H1 (cell line): Measurements from ENCODE around the gene NDUFS8. TPM values are rescaled to one million over a fixed set of nuclear protein-coding genes. Genes with fewer than 3 reads are reported as not detected.

Experiments
- CTCF ChIA-PET: fragments of 300-600 bp; sonication (Branson Sonifier 250); formaldehyde crosslinking; loops from one replicate; lab custom pipeline; 2021; ENCODE audit not compliant: partially characterized antibody; lab: Charles Lee
- POLR2A ChIA-PET: fragments of 300-600 bp; sonication (Branson Sonifier 250); formaldehyde crosslinking; loops from one replicate; lab custom pipeline; 2021; ENCODE audit warnings: inconsistent platforms; ENCODE audit not compliant: partially characterized antibody; lab: Charles Lee
- DNase-seq, 2 experiments: peaks; one replicate each; pipeline versions ENCODE4 v3.0.0 to v3.0.0-alpha.2; 2010 to 2022; ENCODE audit warnings: low spot score in 2 of 2, low read depth in 1 of 2, mixed read lengths in 1 of 2
- FAIRE-seq: peaks from 2 replicates; lab custom pipeline; 2011; peaks lifted over from hg19 to GRCh38; lab: Jason Lieb, UNC
- H2AFZ ChIP-seq: 2 replicates; pipeline ENCODE4 v1.8.1; 2012; ENCODE audit warnings: low read length, inconsistent platforms
- H2AK5ac ChIP-seq: 2 replicates; pipeline ENCODE4 v1.6.1; 2013; ENCODE audit warnings: low read depth, low read length
- H2BK120ac ChIP-seq: replicated peaks from 2 replicates; pipeline ENCODE3; 2013; ENCODE audit warnings: low read depth, low read length, inconsistent platforms
- H2BK12ac ChIP-seq: 2 replicates; pipeline ENCODE4 v1.6.1; 2013; ENCODE audit warnings: low read depth, low read length
- H2BK15ac ChIP-seq: 2 replicates; pipeline ENCODE4 v1.6.1; 2013; ENCODE audit warnings: low read length
- H2BK20ac ChIP-seq: 2 replicates; pipeline ENCODE4 v1.6.1; 2013; ENCODE audit warnings: low read length
- H2BK5ac ChIP-seq: 2 replicates; pipeline ENCODE4 v1.6.1; 2013; ENCODE audit warnings: low read depth, low read length
- H3K14ac ChIP-seq: 2 replicates; pipeline ENCODE4 v1.6.1; 2013; ENCODE audit warnings: inconsistent platforms; ENCODE audit not compliant: insufficient read length
- H3K18ac ChIP-seq: 2 replicates; pipeline ENCODE4 v1.6.1; 2013; ENCODE audit warnings: low read length; ENCODE audit errors: extremely low read depth
- H3K23ac ChIP-seq: 2 replicates; pipeline ENCODE4 v1.6.1; 2013; ENCODE audit warnings: inconsistent platforms; ENCODE audit not compliant: insufficient read length
- H3K23me2 ChIP-seq: 2 replicates; pipeline ENCODE4 v1.6.1; 2013; ENCODE audit warnings: low read depth, low read length
- H3K27ac ChIP-seq: 2 replicates; pipeline ENCODE4 v1.6.1; 2011; ENCODE audit warnings: low read depth, low read length, inconsistent platforms
- H3K27me3 ChIP-seq, 4 experiments: replicated peaks in 1 of 4; 1 replicate in 1 of 4; 2 replicates in 3 of 4; pipeline versions ENCODE4 v1.6.1 to v1.8.1; 2011 to 2013; ENCODE audit warnings: low read length in 3 of 4, mild to moderate bottlenecking in 3 of 4, inconsistent platforms in 2 of 4, mixed read lengths in 2 of 4, moderate library complexity in 1 of 4; ENCODE audit not compliant: control insufficient read depth in 3 of 4, insufficient read depth in 3 of 4; ENCODE audit errors: extremely low read depth in 1 of 4
- H3K36me3 ChIP-seq, 4 experiments: 2 replicates each; pipeline versions ENCODE4 v1.6.1 to v1.8.1; 2011 to 2013; ENCODE audit warnings: mild to moderate bottlenecking in 4 of 4, low read length in 3 of 4, moderate library complexity in 2 of 4, control low read depth in 1 of 4, inconsistent platforms in 1 of 4; ENCODE audit not compliant: insufficient read depth in 4 of 4, control insufficient read depth in 2 of 4
- H3K4ac ChIP-seq: replicated peaks from 2 replicates; pipeline ENCODE3; 2013; ENCODE audit warnings: low read length, low read depth, mixed read lengths, inconsistent platforms; ENCODE audit not compliant: insufficient read length
- H3K4me1 ChIP-seq, 4 experiments: replicated peaks in 1 of 4; 1 replicate in 1 of 4; 2 replicates in 3 of 4; pipeline versions ENCODE4 v1.6.1 to v1.8.1; 2011 to 2013; ENCODE audit warnings: low read length in 3 of 4, inconsistent platforms in 2 of 4, mixed read lengths in 1 of 4; ENCODE audit not compliant: insufficient read depth in 4 of 4, control insufficient read depth in 3 of 4
- H3K4me2 ChIP-seq, 2 experiments: 2 replicates each; pipeline versions ENCODE4 v1.6.1 to v1.8.1; 2011 to 2013; ENCODE audit warnings: low read depth in 2 of 2, low read length in 2 of 2, control low read depth in 1 of 2, inconsistent platforms in 1 of 2, mild to moderate bottlenecking in 1 of 2; ENCODE audit not compliant: insufficient read depth in 1 of 2
- H3K4me3 ChIP-seq, 4 experiments: fragments of 200-600, 300-600 bp in 1 of 4; sonication (generic), shearing (Covaris generic), sonication (Bioruptor Twin) in 1 of 4; 2 replicates each; pipeline versions ENCODE4 v1.5.1 to v1.8.1; 2011 to 2016; ENCODE audit warnings: low read length in 4 of 4, low read depth in 3 of 4, control low read depth in 2 of 4, inconsistent platforms in 2 of 4, mild to moderate bottlenecking in 2 of 4, mixed read lengths in 1 of 4, moderate library complexity in 1 of 4; ENCODE audit not compliant: insufficient read depth in 2 of 4; ENCODE audit errors: extremely low read depth in 1 of 4
- H3K56ac ChIP-seq: replicated peaks from 2 replicates; pipeline ENCODE3; 2013; ENCODE audit warnings: low read depth, mild to moderate bottlenecking, mixed read lengths, low read length, inconsistent platforms; ENCODE audit not compliant: insufficient read length
- H3K79me1 ChIP-seq: 2 replicates; pipeline ENCODE4 v1.6.1; 2013; ENCODE audit warnings: low read depth, low read length, control low read depth
- H3K79me2 ChIP-seq, 2 experiments: 2 replicates each; pipeline versions ENCODE4 v1.6.1 to v1.8.1; 2012 to 2013; ENCODE audit warnings: low read length in 2 of 2, mild to moderate bottlenecking in 2 of 2, inconsistent platforms in 1 of 2; ENCODE audit not compliant: insufficient read depth in 2 of 2, control insufficient read depth in 1 of 2
- H3K9ac ChIP-seq, 4 experiments: replicated peaks in 1 of 4; 1 replicate in 1 of 4; 2 replicates in 3 of 4; pipeline versions ENCODE4 v1.6.1 to v1.8.1; 2011 to 2013; ENCODE audit warnings: low read depth in 3 of 4, low read length in 3 of 4, control low read depth in 2 of 4, mild to moderate bottlenecking in 2 of 4, moderate library complexity in 2 of 4, inconsistent platforms in 1 of 4; ENCODE audit errors: extremely low read depth in 1 of 4
- H3K9me3 ChIP-seq, 2 experiments: 2 replicates each; pipeline versions ENCODE4 v1.6.1 to v1.8.1; 2012 to 2013; ENCODE audit warnings: mild to moderate bottlenecking in 2 of 2, moderate library complexity in 2 of 2, control low read depth in 1 of 2, inconsistent platforms in 1 of 2, low read depth in 1 of 2, low read length in 1 of 2, mixed read lengths in 1 of 2; ENCODE audit not compliant: insufficient read depth in 2 of 2
- H4K20me1 ChIP-seq, 2 experiments: replicated peaks in 1 of 2; 2 replicates each; pipeline versions ENCODE3 to v1.8.1; 2011 to 2013; ENCODE audit warnings: inconsistent platforms in 2 of 2, low read length in 2 of 2, mild to moderate bottlenecking in 1 of 2; ENCODE audit not compliant: insufficient read depth in 2 of 2, control insufficient read depth in 1 of 2
- H4K5ac ChIP-seq: 2 replicates; pipeline ENCODE4 v1.6.1; 2013; ENCODE audit warnings: low read length, low read depth, mixed read lengths, inconsistent platforms; ENCODE audit not compliant: insufficient read length
- H4K8ac ChIP-seq: 2 replicates; pipeline ENCODE4 v1.8.0; 2013; ENCODE audit warnings: mild to moderate bottlenecking, moderate library complexity, low read length, inconsistent platforms; ENCODE audit not compliant: insufficient read depth; ENCODE audit errors: extremely low read depth
- H4K91ac ChIP-seq: replicated peaks from 2 replicates; pipeline ENCODE3; 2013; ENCODE audit warnings: low read length, mixed read lengths, inconsistent platforms; ENCODE audit not compliant: insufficient read length
- BRCA1 ChIP-seq: IDR thresholded peaks from 2 replicates; pipeline ENCODE4 v1.6.1; 2012; ENCODE audit warnings: low read depth, low read length, improper control_type of control experiment
- CBX5 ChIP-seq: fragments of 300-800, 300-1000 bp; sonication (generic); IDR thresholded peaks from 2 replicates; pipeline ENCODE4 v1.7.1; 2016; ENCODE audit warnings: antibody characterized with exemption, low read length, low read depth
- CEBPB ChIP-seq: IDR thresholded peaks from 2 replicates; pipeline ENCODE4 v1.6.1; 2012; ENCODE audit warnings: low read depth, low read length
- KDM5A ChIP-seq: fragments of 200-600 bp; IDR thresholded peaks from 2 replicates; pipeline ENCODE4 v1.7.1; 2012; ENCODE audit warnings: mild to moderate bottlenecking, low read length, inconsistent platforms, mixed read lengths
- MAFK ChIP-seq: IDR thresholded peaks from 2 replicates; pipeline ENCODE4 v1.6.1; 2012; ENCODE audit warnings: low read depth, mild to moderate bottlenecking, improper control_type of control experiment, low read length
- RAD21 ChIP-seq, 2 experiments: IDR thresholded peaks in 1 of 2; conservative IDR thresholded peaks in 1 of 2; 2 replicates each; pipeline ENCODE4 v1.6.1; 2011; ENCODE audit warnings: low read depth in 2 of 2, low read length in 2 of 2, improper control_type of control experiment in 1 of 2, inconsistent platforms in 1 of 2, mild to moderate bottlenecking in 1 of 2, moderate library complexity in 1 of 2
- RXRA ChIP-seq: IDR thresholded peaks from 2 replicates; pipeline ENCODE4 v1.6.1; 2011; ENCODE audit warnings: low read depth, mild to moderate bottlenecking, low read length, moderate library complexity; ENCODE audit not compliant: insufficient read depth
- SIN3A ChIP-seq, 2 experiments: IDR thresholded peaks in 1 of 2; conservative IDR thresholded peaks in 1 of 2; 2 replicates each; pipeline ENCODE4 v1.6.1; 2011 to 2012; ENCODE audit warnings: low read length in 2 of 2, improper control_type of control experiment in 1 of 2, low read depth in 1 of 2, mild to moderate bottlenecking in 1 of 2
- SIX5 ChIP-seq: IDR thresholded peaks from 2 replicates; pipeline ENCODE4 v1.6.1; 2011; ENCODE audit warnings: mild to moderate bottlenecking, low read depth, low read length
- WGBS, 2 experiments: shearing (Covaris generic) in 1 of 2; methylation state at CpG; one replicate each; pipeline versions ENCODE4 v1.1.6 to v1.1.7; 2013 to 2015; ENCODE audit warnings: low lambda C conversion rate in 2 of 2, mixed read lengths in 2 of 2, inconsistent platforms in 1 of 2, low coverage in 1 of 2, missing lambda C conversion rate in 1 of 2; ENCODE audit not compliant: insufficient replicate concordance in 2 of 2, insufficient coverage in 1 of 2, insufficient read length in 1 of 2; ENCODE audit errors: extremely low coverage in 1 of 2, missing lambda C conversion rate in 1 of 2; 5-methylcytosine and 5-hydroxymethylcytosine counted together
- polyA plus RNA-seq, 7 experiments: library from polyadenylated mRNA; depleted of rRNA in 3 of 7; stranded (reverse) in 5 of 7; unstranded in 2 of 7; fragments of >200 nt in 5 of 7; fragments of 200-250 nt in 2 of 7; gene quantifications; 1 replicate in 5 of 7; 2 replicates in 1 of 7; 4 replicates in 1 of 7; pipeline versions ENCODE4 v1.2.1 to v1.2.3, GENCODE V29; 2011 to 2013; ENCODE audit warnings: missing spikeins in 2 of 7, mixed read lengths in 2 of 7
- total RNA-seq: library from RNA; stranded (reverse); fragmentation: NEBNext Ultra II Directional; extraction: Animal tissue kit (Norgen Biotek cat#: 25700); gene quantifications from 2 replicates; pipeline ENCODE4 v1.2.1, GENCODE V29; 2021
- TF ChIP-seq, protein P1 (sequence below), 3 experiments: IDR thresholded peaks; 1 replicate in 2 of 3; 2 replicates in 1 of 3; pipeline versions ENCODE4 v1.5.1 to v1.6.1; 2011; ENCODE audit warnings: low read length in 3 of 3, mild to moderate bottlenecking in 3 of 3, inconsistent platforms in 2 of 3, low read depth in 1 of 3, moderate library complexity in 1 of 3; ENCODE audit not compliant: insufficient read depth in 1 of 3; ENCODE audit errors: control extremely low read depth in 1 of 3

The NDUFS8 gene
- total and polyA plus RNA-seq, 2 of the 8 experiments (the other 6 are each of a cell fraction or from before 2014, with no cell fraction given), result 182 to 291 TPM

GRCh38 chr11:67999201-67999629 lies 31.3 kb upstream of the NDUFS8 start:
- WGBS, 2 experiments, result 91% methylated on average over 13 of the region's 13 CpGs; no CpG with 5 or more reads in 1 of the 2 experiments
- TF ChIP-seq CEBPB, result no peak
- TF ChIP-seq CBX5, result no peak
- no peak for TF ChIP-seq BRCA1
- TF ChIP-seq MAFK, result no peak
- no peak for TF ChIP-seq KDM5A
- TF ChIP-seq, protein P1, sequence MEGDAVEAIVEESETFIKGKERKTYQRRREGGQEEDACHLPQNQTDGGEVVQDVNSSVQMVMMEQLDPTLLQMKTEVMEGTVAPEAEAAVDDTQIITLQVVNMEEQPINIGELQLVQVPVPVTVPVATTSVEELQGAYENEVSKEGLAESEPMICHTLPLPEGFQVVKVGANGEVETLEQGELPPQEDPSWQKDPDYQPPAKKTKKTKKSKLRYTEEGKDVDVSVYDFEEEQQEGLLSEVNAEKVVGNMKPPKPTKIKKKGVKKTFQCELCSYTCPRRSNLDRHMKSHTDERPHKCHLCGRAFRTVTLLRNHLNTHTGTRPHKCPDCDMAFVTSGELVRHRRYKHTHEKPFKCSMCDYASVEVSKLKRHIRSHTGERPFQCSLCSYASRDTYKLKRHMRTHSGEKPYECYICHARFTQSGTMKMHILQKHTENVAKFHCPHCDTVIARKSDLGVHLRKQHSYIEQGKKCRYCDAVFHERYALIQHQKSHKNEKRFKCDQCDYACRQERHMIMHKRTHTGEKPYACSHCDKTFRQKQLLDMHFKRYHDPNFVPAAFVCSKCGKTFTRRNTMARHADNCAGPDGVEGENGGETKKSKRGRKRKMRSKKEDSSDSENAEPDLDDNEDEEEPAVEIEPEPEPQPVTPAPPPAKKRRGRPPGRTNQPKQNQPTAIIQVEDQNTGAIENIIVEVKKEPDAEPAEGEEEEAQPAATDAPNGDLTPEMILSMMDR (IDR thresholded peaks at IDR 0.05; ENCODE audit: control extremely low read depth in 1 of 3, insufficient read depth in 1 of 3, low read depth in 1 of 3, low read length in 3 of 3), result no peak
- no peak for TF ChIP-seq RAD21 (IDR thresholded peaks at IDR 0.05 in 1 of 2, conservative IDR thresholded peaks at IDR 0.05 in 1 of 2; ENCODE audit: low read depth in 2 of 2, low read length in 2 of 2)
- TF ChIP-seq RXRA, result no peak
- TF ChIP-seq SIN3A (conservative IDR thresholded peaks at IDR 0.05 in 1 of 2, IDR thresholded peaks at IDR 0.05 in 1 of 2; ENCODE audit: low read depth in 1 of 2, low read length in 2 of 2), result no peak
- no peak for TF ChIP-seq SIX5

More at GRCh38 chr11:67999201-67999629, 31.3 kb upstream of the NDUFS8 start:
- H3K4me1 ChIP-seq, result peaks cover 0 to 14% (median 10%) of the 10 kb centered on the region in 4 experiments; a peak in 5 of 7 replicates
- 0 out of 2 replicates have a peak overlapping the region, but pooled peaks have one; percentile 3 for H2AK5ac ChIP-seq
- POLR2A ChIA-PET, result interaction anchor here (0.8 kb wide), 1 partner anchor 11 kb away, joined by 3 read pairs; the partner anchor contains the start of gene ALDH3B1
- no peak overlapping the region for H2BK120ac ChIP-seq
- no peak overlapping the region for H3K9ac ChIP-seq
- H3K4ac ChIP-seq, result no peak overlapping the region
- H3K36me3 ChIP-seq, result no peaks in the 10 kb centered on the region
- no peak overlapping the region for H2AFZ ChIP-seq
- H3K23me2 ChIP-seq, result peaks cover 13% of the 10 kb centered on the region
- H4K20me1 ChIP-seq, result peaks cover 0 to 2% of the 10 kb centered on the region in 2 experiments
- no peak overlapping the region for H4K91ac ChIP-seq
- FAIRE-seq (no peak), DNase-seq (no peak)
- H3K27ac ChIP-seq, result no peak overlapping the region
- H4K8ac ChIP-seq, result no peak overlapping the region; the same call in 1 of the 2 replicates
- CTCF ChIA-PET, result interaction anchor here (0.6 to 3.9 kb wide), 4 partner anchors 10 to 149 kb away, joined by 3 to 20 read pairs (median 4); partner anchors contain the start of gene ALDH3B1
- no peak overlapping the region for H2BK15ac ChIP-seq
- H2BK5ac ChIP-seq, result no peak overlapping the region
- no peak overlapping the region for H2BK20ac ChIP-seq
- no peak overlapping the region for H3K4me3 ChIP-seq
- H2BK12ac ChIP-seq, result no peak overlapping the region
- H3K9me3 ChIP-seq, result no peaks in the 10 kb centered on the region
- peaks cover 0 to 5% (median under 1%) of the 10 kb centered on the region in 4 experiments; a peak in 1 of 7 replicates for H3K27me3 ChIP-seq
- no peak overlapping the region for H3K56ac ChIP-seq
- H3K4me2 ChIP-seq, result no peak overlapping the region
- no peaks in the 10 kb centered on the region for H3K79me1 ChIP-seq
- H3K18ac ChIP-seq, result no peak overlapping the region
- H3K23ac ChIP-seq, result no peak overlapping the region
- H4K5ac ChIP-seq, result no peak overlapping the region
- H3K14ac ChIP-seq, result no peak overlapping the region
- no peaks in the 10 kb centered on the region for H3K79me2 ChIP-seq
